Measurements from ENCODE around the gene L3MBTL4. TPM values are rescaled to one million over a fixed set of nuclear protein-coding genes. Genes with fewer than 3 reads are reported as not detected.

L3MBTL4 gene
- total RNA-seq, 2 experiments from 2014 or later, result 0.20 TPM; not detected in 1

DNA sequence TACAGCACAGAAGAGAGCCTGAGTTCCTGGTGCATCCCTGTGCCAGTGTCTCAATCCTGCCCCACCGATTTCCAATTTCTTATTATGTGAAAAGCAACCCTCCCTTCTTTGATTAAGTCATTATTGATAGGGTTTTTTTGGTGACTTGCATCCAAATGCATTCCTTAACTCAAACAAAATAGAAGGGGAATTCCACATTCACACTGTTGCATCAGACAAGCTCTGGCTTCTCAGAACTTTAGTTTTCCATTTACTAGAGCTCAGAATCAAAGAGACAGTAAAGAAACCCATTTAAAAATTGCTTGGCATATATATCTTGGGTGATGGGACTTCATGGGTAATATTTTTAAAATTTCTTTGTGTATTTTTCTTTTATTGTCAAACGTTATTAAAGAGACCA lies 505.6 kb downstream of the L3MBTL4 start:
- Mint-ChIP-seq H3K27me3 (no peaks in the 10 kb centered on the region), H3K4me1 (no peaks in the 10 kb centered on the region), H3K36me3 (ENCODE audit: low read depth) (no peaks in the 10 kb centered on the region), H3K4me3 (no peak overlapping the region), H3K27ac (no peak overlapping the region), H3K9me3 (no peaks in the 10 kb centered on the region)
- DNase-seq, result no peak
- CTCF ChIA-PET, result no interaction called here
- POLR2A ChIA-PET, result no interaction called here
